ENCODE results near the gene PAK4.

Gene PAK4

DNA sequence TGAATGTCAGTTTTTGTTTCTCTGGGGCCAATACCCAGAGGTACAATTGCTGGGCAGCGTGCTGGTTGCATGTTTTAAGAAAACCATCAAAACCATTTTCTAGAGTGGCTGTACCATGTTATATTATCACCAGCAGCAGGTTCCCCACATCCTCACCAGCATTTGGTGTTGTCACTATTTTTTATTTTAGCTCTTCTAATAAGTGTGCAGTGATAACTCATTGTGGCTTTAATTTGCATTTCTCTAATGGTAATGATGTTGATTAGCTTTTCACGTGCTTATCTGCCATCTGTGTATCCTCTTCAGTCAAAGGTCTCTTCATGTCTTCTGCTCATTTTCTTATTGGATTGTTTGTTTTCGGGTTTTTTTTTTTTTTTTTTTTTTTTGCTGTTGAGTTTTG is 21.9 kb downstream of the PAK4 start:
- no peak for DNase-seq

DNA sequence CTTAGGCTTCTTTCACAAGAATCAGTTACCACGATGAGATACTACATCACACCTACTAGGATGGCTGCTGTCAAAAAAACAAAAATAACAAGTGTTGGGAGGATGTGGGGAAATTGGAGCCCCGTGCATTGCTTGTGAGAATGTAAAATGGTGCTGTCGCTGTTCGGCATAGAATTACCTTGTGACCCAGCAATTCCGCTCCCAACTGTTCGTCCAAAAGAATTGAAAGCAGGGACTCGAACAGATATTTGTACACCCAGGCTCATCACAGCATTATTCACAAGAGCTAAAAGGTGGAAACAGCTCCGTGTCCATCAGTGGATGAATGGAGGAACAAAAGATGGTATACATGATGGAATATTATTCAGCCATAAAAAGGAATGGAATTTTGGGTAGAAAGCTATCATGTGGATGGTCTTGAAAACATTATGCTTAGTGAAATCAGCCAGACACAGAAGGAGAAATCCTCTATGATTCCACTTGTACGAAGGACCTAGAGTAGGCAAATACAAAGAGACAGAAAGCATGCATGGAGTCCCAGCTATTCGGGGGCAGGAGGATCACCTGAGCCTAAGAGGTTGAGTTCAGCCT is 23.4 kb downstream of the PAK4 start:
- DNase-seq: no peak

DNA sequence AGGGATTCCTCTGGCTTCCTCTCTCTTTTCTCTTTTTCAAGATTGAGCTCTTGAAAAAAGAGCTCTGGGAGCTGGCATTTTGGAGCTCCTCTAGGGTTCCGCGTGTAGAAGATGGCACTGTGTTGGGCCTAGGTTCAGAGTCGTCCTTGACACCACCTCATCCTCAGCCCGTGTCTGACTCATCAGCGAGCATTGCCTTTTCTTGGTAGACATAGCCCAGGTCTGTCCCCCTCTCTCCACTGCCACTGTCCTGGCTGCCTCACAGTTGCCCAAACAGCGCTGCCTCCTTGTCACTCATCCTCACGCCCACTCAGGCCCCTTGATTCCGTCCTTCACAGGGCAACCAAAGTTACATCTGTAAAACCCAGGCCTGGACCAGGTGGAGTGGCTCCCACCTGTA is 24.6 kb downstream of the PAK4 start:
- no peak for DNase-seq

DNA sequence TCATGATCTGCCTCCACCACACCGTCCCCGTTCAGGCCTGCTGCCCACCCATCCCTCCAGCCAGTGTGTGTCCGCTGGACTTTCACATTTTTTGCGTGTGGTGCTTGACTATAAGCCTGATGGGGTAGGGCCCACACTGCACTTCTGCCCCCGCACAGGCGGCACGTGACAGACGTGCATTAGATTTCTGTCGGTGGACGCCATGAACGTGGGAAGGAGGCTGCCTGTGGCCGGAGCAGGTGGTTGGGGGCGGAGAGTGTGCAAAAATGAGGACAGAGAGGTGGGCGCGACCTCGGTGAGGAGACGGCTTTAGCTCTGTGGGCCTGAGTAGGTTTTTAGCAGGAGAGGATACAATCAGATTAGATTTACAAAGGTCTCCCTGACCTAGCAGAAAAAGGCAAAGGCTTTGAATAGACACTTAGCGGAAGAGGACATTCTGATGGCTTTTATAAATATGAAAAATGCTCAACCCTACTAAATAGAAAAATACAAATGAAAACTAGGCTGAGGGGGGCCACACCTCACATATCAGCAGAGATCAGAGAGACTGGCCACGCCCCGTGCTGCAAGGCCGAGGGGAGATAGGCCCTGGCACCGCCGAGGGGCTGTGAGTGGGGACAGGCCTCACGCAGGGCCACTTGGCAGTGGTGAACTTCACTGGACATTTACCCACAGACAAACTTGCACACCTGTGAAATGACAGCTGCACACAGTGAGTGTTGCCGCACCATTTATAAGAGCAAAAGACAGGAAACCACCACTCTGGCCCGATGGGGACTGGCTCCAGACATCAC is 25.4 kb downstream of the PAK4 start:
- DNase-seq: no peak

DNA sequence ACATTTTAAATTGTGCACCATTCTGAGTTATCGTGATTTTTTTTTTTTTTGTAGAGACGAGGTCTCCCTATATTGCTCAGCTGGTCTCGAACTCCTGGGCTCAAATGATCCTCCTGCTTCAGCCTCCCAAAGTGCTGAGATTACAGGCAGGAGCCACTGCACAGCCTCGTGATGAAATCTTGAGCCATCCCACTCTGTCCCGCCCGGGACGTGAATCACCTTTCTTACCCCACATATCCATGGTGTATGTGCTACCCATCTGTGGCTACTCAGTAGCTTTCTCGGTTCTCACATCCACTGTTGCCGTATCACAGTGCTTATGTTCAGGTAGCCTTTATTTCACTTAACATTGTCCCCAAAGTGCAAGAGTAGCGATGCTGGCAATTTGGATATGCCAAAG is 26.5 kb downstream of the PAK4 start:
- DNase-seq: no peak

DNA sequence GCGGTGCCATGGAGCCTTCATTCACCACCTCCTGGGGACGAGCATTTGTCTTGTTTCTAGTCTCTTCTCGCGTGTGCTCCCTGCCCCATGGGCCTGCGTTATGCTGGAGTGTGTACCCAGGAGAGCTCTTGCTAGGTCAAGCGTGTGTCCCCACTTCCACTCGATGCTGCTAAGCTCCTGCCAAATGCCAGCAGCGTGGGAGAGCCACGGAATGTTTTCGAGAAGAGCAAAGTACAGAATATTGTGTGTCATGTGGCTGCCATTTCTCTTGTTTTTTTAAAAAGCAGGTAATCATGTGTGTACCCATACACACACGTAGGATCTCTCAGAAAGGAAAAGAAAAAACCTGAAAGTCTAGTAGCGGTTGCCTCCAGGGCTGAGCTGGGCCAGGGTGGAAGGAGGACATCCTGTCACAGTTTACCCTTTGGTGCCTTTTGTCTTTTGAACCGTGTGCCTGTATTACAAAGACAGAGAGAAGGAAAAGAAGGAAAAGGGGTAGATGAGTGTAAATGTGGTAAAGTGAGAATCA is 28.6 kb downstream of the PAK4 start:
- DNase-seq: no peak

DNA sequence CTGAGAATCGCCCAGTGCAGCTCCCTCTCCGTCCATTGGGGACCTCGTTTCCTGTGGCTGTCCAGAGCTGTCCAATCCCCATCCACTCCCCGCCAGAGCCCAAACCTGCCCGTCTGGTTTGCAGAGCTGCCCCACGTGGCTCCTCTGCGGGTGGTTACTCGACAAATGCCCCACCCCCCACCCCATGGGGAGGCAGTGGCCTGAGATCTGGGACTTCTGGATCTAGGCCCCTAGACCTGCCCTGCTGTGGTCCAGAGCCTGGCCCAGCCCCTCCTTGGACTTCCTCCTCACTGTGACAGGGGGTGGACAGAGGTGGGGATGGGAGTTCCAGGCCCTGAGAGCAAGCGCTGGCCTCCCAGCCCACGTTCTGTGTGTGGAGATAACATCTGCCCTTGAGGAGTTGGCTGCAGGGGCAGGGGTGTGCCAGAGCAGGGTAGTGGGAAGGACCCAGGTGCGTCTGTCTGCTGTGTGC is 29.1 kb downstream of the PAK4 start:
- DNase-seq: no peak

DNA sequence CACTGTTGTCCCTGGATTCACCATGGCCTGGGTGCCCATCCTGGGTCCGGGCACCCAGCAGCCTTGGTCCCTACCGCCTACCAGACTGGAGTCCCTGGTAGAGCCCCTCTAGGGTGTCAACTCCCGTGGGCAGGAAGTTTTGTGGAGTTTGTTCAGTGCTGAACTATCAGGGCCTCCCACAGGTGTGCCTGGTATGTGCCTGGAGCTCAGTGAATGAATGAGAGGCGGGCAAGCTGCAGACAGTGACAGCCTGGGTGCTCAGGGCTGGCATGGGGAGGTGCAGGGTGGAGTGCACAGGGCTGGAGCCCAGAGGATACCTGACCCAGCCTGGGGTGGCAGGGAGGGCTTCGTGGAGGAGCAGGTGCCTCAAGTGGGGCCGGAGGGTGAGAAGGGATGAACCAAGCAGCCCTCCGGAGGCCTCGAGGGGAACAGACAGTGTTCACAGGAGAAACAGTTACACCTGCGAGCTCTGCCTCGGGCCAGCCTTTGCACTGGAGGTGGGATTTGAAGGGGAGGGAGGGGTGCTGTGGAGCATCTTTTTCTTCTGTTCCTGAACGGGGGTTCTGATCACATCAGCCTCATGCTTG is 29.6 kb downstream of the PAK4 start:
- DNase-seq: no peak

DNA sequence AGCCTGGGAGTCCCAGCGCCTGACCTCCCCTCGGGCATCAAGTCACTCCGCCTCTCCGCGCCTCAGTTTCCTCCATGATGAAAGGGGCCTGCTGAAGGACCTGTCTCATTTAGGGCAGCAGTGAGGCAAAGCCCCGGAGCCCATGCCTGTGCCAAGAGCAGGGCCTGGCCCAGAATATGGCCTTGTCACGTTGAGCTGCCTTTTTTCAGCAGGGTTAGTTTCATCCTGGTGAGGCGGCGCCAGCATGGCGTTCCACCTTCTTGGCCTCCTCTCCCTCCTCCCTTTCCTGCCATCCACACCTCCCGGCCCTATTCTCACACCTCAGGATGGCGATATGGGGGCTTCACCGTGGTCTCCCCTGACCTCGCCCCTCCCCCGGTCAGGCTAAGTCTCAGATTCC is 30.2 kb downstream of the PAK4 start:
- no peak for DNase-seq

DNA sequence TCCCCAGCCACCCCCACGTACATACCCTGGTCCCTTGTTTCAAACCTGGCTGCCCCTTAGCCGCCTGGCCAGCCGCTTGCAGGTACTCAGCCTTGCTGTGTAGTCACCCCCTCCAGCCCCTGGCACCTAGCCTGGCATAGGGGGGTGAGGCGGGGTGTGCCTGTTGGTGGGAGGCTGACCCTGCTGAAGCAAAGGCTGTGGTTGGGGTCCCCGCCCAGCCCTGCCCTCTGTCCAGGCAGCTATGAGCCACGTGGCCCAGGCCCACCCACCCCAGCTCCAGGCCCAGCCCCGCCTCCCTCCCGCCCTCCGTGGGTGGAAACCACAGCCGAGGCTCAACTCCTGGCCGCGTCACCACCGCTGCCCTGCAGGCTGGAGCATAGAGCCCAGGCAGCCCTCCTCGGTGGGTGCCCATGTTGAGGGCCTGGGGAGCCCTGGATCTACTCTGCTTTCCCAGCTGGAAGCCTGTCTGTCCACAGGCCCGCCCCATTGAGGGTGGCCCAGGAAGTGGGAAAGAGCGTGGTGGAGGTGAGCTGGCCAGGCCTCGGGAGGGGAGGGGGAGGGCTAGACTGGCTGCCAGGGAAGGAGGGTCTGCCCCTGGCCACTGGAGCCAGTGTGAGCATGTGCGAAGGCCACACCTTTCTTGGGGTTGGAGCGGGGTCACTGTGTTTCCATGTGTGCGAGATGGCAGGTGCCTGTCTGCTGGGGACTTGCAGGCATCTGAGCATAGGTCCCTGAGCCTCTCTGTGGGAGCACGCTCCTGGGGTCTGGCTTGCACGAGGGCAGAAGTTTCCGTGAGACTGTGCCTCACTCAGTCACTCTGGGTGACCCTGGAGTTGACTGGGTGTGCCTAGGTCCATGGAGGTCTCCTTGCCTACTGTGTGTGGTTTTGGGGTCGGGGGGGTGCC is 31.0 kb downstream of the PAK4 start:
- DNase-seq: no peak

DNA sequence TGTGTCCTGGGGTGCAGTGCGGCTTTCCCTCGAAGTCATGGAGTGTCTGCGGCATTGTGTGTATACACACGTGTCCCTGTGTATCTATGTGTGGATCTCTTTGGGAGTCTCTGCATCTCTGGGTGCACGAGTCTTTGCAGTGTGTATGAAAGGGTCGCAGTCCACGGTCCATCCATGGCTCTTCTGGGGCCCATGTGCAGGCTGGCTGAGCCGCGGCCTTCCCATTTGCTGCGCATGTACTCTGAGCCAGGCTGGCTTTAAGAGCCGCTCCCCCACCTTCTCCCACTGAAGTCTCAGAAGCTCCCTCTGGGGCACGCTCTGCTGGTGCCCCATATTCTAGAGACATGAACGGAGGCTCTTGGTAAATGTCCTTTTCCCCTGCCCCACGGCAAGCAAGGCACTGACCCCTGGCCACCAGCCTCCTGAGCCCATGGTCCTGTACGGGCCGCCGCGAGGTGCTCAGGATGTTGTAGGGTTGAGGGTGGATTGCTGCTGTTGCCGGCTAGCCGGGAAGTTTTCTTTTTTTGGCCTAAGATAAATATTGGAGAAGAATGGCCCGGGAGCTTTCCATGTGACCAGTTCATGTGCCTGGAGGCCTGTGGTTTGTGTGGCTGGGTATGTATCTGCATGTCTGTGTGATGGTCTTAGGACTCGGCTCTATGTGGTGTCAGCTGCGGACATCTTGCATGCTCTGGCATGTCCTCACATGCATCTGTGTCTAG is 31.9 kb downstream of the PAK4 start:
- DNase-seq: no peak

DNA sequence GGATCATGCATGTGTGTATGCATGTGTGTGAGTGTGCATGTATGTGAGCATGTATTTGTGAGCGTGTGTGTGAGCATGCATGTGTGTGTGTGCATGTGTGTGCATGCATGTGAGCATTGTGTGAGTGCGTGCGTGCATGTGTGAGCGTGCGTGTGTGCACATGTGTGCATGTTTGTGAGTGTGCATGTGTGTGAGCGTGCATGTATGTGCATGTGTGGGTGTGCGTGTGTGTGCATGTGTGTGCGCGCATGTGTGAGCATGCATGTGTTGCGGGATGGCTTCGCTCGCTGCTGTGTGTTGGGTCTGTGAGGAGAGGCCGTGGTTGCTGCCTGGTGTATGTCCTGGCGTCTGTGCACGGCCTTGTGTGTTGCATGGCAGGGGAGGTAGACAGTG is 32.4 kb downstream of the PAK4 start:
- DNase-seq: no peak

DNA sequence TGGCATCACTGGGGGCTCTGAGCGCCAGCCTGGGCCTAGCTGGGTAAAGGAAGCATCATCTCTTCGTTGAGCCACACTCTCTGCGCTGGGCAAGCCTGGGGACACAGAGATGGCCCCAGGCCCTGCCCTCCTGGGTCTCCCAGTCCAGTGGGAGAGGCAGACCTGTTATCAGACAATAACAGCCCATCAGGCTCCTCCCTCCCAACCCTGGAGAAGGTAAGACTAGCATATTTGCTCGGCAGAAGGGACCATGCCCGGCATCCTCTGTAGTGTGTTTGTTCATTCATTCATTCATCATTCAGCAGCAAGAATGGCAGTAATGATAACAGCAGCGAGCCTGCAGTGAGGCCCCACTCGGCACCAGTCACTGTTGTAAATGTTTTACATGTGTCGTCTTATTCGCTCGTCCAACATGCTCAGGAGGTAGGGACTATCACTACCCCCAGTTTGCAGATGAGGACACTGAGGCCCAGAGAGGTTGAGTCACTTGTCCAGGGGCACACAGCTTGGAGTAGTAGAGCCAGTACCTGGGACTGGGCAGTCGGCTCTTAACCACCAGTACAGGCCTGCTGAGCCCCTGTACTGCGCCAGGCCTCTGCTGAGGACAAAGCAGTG is 33.2 kb downstream of the PAK4 start:
- DNase-seq: no peak

DNA sequence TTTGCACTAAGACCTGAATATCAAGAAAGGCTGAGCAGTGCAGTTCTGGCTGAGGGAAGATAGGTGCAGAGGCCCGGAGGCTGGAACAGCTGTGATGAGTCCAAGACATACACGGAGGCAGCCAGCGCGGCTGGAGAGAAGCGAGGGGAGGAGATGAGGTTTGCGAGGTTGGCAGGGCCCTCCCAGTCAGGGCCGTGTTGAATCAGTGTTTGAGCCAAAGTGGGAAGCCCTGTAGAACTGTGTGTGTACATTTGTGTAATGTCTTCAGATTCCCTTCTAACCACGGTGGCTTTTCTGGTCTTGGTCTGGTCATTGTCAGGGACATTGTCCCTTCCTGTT is 34.9 kb downstream of the PAK4 start:
- no peak for DNase-seq

DNA sequence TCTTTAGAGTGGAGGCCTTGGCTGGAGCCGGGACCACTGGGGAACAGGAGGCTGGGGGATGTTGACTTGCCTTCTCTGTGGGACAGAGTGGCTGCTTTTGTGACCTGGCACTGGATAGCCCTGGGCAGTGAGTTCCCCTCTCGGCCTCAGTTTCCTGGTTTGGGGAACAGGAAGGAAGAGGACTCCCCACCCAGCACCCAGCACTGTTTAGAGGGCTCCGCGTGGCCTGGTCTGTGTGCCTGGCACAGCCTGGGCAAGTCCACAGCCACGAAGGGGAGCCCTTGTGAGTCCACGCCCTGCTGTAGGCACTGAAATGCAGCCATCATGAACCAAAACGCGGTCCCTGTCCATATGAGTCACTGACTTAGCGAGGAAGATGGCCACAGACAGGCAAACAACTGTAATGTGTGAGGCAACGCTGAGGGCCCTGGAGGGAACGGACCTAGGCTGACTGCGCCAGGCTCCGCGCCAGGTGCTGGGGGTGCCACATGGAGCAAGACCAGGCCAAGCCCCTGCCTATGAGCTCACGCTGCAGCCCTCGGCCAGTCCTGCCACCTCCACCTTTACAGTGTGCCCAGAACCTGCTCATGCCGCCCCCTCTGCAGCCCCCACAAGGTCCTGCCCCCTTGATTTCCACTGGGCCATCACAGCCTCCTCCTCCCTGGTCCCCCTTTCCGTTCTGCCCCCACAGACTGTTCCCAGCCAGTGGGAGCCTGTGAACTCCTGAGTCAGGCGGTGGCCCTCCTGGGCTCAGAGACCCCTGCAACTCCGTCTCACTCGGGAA is 35.5 kb downstream of the PAK4 start:
- DNase-seq: no peak

DNA sequence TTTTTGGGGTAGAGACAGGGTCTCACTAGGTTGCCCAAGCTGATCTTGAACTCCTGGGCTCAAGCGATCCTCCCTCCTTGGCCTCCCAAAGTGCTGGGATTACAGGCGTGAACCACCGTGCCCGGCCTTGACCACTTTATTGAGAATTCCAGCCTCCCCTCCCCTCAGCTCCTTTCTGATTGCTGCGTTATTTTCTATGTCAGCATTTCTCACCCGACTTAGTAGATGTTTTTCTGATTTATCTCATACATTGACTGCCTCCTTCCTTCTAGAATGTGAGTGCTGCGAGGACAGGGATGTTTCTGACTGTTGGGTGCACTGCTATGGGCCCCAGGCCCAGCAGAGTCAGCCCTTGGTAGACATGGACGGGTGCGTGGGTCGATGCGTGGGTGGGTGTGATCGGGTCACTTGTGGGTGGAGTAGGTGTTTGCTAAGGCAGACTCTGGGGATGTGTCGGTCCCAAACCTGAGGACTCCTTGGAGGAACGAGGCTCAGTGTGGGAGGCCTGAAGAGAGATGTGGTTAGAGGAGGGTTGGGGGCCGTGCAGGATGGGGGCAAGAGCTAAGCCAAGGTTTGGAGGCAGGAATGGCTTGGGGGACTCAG is 37.0 kb downstream of the PAK4 start:
- no peak for DNase-seq

DNA sequence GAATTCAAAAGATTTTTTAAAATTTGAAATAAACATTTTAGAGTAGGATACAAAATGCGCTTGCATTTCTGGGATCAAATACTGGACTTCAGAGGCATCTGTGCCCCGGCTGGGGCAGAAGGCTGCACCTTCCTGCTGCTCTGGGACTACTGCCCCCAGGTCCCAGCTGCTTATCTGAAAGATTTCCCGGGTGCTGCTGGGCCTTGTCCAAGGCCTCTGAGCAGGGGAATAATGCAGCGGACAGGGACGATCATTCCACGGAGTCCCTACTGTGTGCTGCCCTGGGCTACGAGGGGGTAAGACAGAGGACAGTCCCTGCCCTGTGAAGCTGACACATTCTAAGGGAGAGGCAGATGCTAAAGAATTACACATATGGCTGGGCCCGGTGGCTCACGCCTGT is 38.0 kb downstream of the PAK4 start:
- DNase-seq: no peak

DNA sequence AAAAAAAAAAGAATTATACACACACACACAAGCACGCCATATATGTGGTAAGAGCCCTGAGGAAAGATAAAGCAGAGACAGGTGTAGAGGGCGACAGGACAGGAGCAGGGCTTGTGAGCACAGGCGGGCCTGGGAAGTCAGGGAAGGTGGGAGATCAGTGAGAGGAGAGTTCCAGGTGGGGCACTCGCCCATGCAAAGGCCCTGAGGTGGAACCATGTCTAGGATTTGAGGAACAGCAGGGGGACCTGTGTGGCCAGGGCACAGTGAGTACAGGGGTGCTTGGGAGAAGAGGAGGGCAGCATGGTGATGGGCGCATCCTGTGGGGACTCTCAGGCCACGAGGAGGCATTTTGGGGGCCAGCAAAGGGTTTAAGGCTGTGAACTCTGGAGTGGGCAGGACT is 38.7 kb downstream of the PAK4 start:
- no peak for DNase-seq

DNA sequence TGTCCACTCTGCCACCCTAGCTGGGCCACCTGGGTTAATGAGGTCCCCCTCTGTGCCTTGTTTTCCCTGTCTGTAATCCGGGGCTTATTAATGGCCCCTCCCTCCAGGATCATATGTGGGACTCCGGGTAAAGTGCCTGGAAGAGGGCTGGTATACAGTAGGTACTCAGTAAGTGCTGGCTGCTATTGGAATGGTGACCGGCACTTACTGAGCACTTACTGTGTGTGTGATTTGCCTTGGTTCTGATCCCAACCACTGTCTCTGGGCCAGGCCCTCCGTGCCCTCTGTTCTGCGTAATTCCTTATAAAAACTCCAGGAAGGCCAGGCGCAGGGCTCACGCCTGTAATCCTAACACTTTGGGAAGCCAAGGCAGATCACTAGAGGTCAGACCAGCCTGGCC is 40.3 kb downstream of the PAK4 start:
- DNase-seq: no peak

DNA sequence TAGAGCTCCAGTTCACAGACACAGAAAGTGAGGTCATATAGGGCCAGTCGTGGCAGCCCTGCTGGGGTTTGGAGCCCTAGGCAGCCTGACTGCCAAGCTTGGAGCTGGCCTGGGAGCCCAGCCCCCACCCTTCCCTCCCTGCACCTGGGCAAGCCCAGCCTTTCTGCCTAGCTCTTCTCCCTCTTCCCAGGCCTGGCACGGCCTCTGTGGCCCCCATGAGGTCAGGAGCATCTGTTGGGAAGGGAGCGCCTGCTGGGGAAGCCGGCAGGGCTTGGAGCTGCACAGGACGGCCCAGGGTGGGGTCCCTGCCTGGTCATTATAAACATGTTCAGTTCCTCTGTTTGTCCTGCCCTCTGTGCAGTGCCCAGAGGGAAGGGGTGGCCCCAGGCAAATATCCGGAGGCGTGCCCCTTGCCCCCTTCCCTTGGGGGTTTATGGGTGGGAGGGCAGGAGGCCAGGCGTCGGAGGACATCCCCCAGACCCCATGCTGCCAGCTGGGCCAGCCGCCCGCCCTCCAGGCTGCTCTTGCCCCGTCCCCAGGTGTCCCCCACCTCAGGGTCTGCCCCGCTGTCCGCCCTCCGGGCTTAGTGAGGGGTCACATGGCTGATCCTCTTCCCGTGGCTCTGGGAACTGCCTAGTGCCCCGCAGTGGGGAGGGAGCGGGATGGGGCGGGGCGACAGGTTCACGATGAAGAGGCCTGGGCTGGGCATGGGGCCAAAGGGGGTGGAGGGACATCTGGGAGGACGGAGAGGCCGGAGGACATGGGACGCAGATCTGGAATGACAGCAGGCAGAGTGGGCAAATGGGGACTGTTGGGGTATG is 41.2 kb downstream of the PAK4 start:
- DNase-seq: no peak

All from T1000 (cell line).